ENCODE data around the gene HLA-A. TPM values are rescaled to one million over a fixed set of nuclear protein-coding genes. Genes with fewer than 3 reads are reported as not detected.

Gene HLA-A
- total and polyA plus RNA-seq, 9 of the 15 experiments (the other 6 are each of a cell fraction or from before 2014, with no cell fraction given): 0.46 to 3.3 TPM; not detected in 7

GRCh38 chr6:29927841-29928388 is 14.4 kb upstream of the HLA-A start (continued):
- TF ChIP-seq MGA (IDR thresholded peaks at IDR 0.05) (no peak), GTF2B (IDR thresholded peaks at IDR 0.05; ENCODE audit: extremely low read depth, insufficient read length) (no peak), ZNF785 (CRISPR knock-in tag; IDR thresholded peaks at IDR 0.05) (no peak), ZNF655 (CRISPR knock-in tag; IDR thresholded peaks at IDR 0.05) (no peak), TOE1 (IDR thresholded peaks at IDR 0.05; ENCODE audit: borderline replicate concordance) (no peak), TOE1 (CRISPR knock-in tag; IDR thresholded peaks at IDR 0.05; ENCODE audit: borderline replicate concordance, low read depth) (no peak), RHOXF2B (CRISPR knock-in tag; conservative IDR thresholded peaks at IDR 0.05) (no peak), RUNX1 (IDR thresholded peaks at IDR 0.05; ENCODE audit: low read depth) (no peak), ELF1 (tag; IDR thresholded peaks at IDR 0.05) (no peak), BCL6 (CRISPR knock-in tag; IDR thresholded peaks at IDR 0.05) (no peak), SIX5 (IDR thresholded peaks at IDR 0.05; ENCODE audit: borderline replicate concordance in 1 of 2, insufficient read depth in 1 of 2, low read depth in 1 of 2, low read length in 2 of 2) (no peak)
